OCI-LY7 (cell line): Measurements from ENCODE around the gene PPP2R1B. TPM values are rescaled to one million over a fixed set of nuclear protein-coding genes. Genes with fewer than 3 reads are reported as not detected.

Experiments used
- BruUV-seq: library from RNA; stranded (reverse); fragments of 400-500 nt; replicated peaks from 2 replicates; lab custom pipeline; 2021; lab: Mats Ljungman, UMichigan
- CTCF ChIA-PET: fragments of 300-600 bp; sonication (Branson Sonifier 250); formaldehyde crosslinking; loops from one replicate; lab custom pipeline; 2022; ENCODE audit warnings: antibody characterized with exemption; ENCODE audit not compliant: unreplicated experiment; lab: Charles Lee
- POLR2A ChIA-PET: fragments of 300-600 bp; sonication (Branson Sonifier 250); formaldehyde crosslinking; loops from one replicate; lab custom pipeline; 2022; ENCODE audit warnings: antibody characterized with exemption; lab: Charles Lee
- DNase-seq: peaks from one replicate; pipeline ENCODE4 v3.0.0-alpha.2; 2015; ENCODE audit warnings: low spot score
- H2AFZ ChIP-seq: fragments of 200-600 bp; sonication (generic), shearing (Covaris generic); 2 replicates; pipeline ENCODE4 v1.6.1; 2014; ENCODE audit warnings: mild to moderate bottlenecking, antibody characterized with exemption, low read length, moderate library complexity
- H3K27ac ChIP-seq: fragments of 200-600 bp; sonication (generic); 2 replicates; pipeline ENCODE4 v1.5.1; 2014; ENCODE audit warnings: mixed run types, low read depth, mild to moderate bottlenecking, moderate library complexity, low read length, inconsistent platforms; ENCODE audit not compliant: poor library complexity, severe bottlenecking
- H3K36me3 ChIP-seq: fragments of 200-600 bp; sonication (generic); 2 replicates; pipeline ENCODE4 v1.6.1; 2014; ENCODE audit warnings: mild to moderate bottlenecking, antibody characterized with exemption, low read length, moderate library complexity, mixed read lengths; ENCODE audit not compliant: insufficient read depth
- H3K4me1 ChIP-seq: fragments of 200-600 bp; sonication (generic); 2 replicates; pipeline ENCODE4 v1.5.1; 2014; ENCODE audit warnings: mild to moderate bottlenecking, low read length; ENCODE audit not compliant: insufficient read depth, poor library complexity, severe bottlenecking
- H3K4me2 ChIP-seq: fragments of 200-600 bp; sonication (generic); 2 replicates; pipeline ENCODE4 v1.6.1; 2014; ENCODE audit warnings: mild to moderate bottlenecking, low read length
- H3K4me3 ChIP-seq: fragments of 200-600 bp; sonication (generic); 2 replicates; pipeline ENCODE4 v1.5.1; 2014; ENCODE audit warnings: mild to moderate bottlenecking, low read depth, low read length; ENCODE audit not compliant: poor library complexity, severe bottlenecking
- H3K79me2 ChIP-seq: fragments of 200-600 bp; sonication (generic); 2 replicates; pipeline ENCODE4 v1.6.1; 2016; ENCODE audit warnings: low read depth, mild to moderate bottlenecking, low read length, moderate library complexity, mixed read lengths; ENCODE audit not compliant: insufficient read depth
- H3K9me2 ChIP-seq: fragments of 200-600 bp; sonication (generic); 2 replicates; pipeline ENCODE4 v1.6.1; 2016; ENCODE audit warnings: mild to moderate bottlenecking, low read length, mixed read lengths; ENCODE audit not compliant: insufficient read depth
- H3K9me3 ChIP-seq: fragments of 200-600 bp; sonication (generic); 2 replicates; pipeline ENCODE4 v1.6.1; 2014; ENCODE audit warnings: mild to moderate bottlenecking, mixed run types, low read length, mixed read lengths
- H4K20me1 ChIP-seq: fragments of 200-600 bp; sonication (generic); 2 replicates; pipeline ENCODE4 v1.6.1; 2014; ENCODE audit warnings: mild to moderate bottlenecking, antibody characterized with exemption, low read length, moderate library complexity, mixed read lengths; ENCODE audit not compliant: insufficient read depth
- CTCF ChIP-seq: fragments of 200-600 bp; sonication (generic); conservative IDR thresholded peaks from 2 replicates; pipeline ENCODE4 v1.5.1; 2014; ENCODE audit warnings: mild to moderate bottlenecking, antibody characterized with exemption, low read length, moderate library complexity, mixed read lengths
- EZH2phosphoT487 ChIP-seq: fragments of 200-600 bp; sonication (generic); IDR thresholded peaks from 2 replicates; pipeline ENCODE4 v1.6.1; 2018; ENCODE audit warnings: low read depth, borderline replicate concordance, mild to moderate bottlenecking, mixed run types, antibody characterized with exemption, low read length, moderate library complexity, mixed read lengths
- intact Hi-C: fragments of 100-400 bp; cut with micrococcal nuclease; formaldehyde crosslinking; loops from one replicate; pipeline ENCODE4 v1.10.0; 2022; ENCODE audit not compliant: unreplicated experiment
- total RNA-seq, 2 experiments: library from RNA; depleted of rRNA in 1 of 2; stranded (reverse); fragments of >200 nt in 1 of 2; shearing (Covaris generic) in 1 of 2; gene quantifications; 2 replicates each; pipeline ENCODE4 v1.2.3, GENCODE V29; 2014 to 2022

PPP2R1B gene
- total RNA-seq, 2 experiments from 2014 or later, result 50.6 to 84.2 TPM

- TF ChIP-seq EZH2phosphoT487 (no peak), CTCF (no peak)
- ChIA-PET CTCF (interaction anchor here (0.6 kb wide), 1 partner anchor 43 kb away, joined by 3 read pairs; no protein-coding TSS in a partner anchor), POLR2A (interaction anchor here (0.6 kb wide), 2 partner anchors 36 to 333 kb away, joined by 3 read pairs; no protein-coding TSS in a partner anchor)
- no peak overlapping the region for H3K4me2 ChIP-seq
- H3K36me3 ChIP-seq, result peaks cover 1% of the 10 kb centered on the region; the same call in 1 of the 2 replicates
- no peaks in the 10 kb centered on the region for H3K9me2 ChIP-seq
- no peaks in the 10 kb centered on the region for H3K79me2 ChIP-seq
- intact Hi-C loops, result no loop called here
- DNase-seq, result no peak
- no peak overlapping the region for H3K4me3 ChIP-seq
- H3K4me1 ChIP-seq, result no peaks in the 10 kb centered on the region
- no peak overlapping the region for H3K27ac ChIP-seq
- no peak overlapping the region for H2AFZ ChIP-seq
- no TSS peak for BruUV-seq
- no peaks in the 10 kb centered on the region for H4K20me1 ChIP-seq
- H3K9me3 ChIP-seq, result no peaks in the 10 kb centered on the region
Measured at GRCh38 chr11:111733016-111733415, 33.2 kb downstream of the PPP2R1B start.

- H3K36me3 ChIP-seq, result peaks cover 6% of the 10 kb centered on the region; the same call in 1 of the 2 replicates
- H2AFZ ChIP-seq, result no peak overlapping the region
- DNase-seq, result no peak
- intact Hi-C loops, result no loop called here
- H3K27ac ChIP-seq, result no peak overlapping the region
- no peak overlapping the region for H3K4me3 ChIP-seq
- TF ChIP-seq CTCF, result no peak
- TF ChIP-seq EZH2phosphoT487, result no peak
- ChIA-PET POLR2A (interaction anchor here (0.6 kb wide), 1 partner anchor 23 kb away, joined by 3 read pairs; no protein-coding TSS in a partner anchor), CTCF (no interaction called here)
- no peaks in the 10 kb centered on the region for H4K20me1 ChIP-seq
- H3K79me2 ChIP-seq, result no peaks in the 10 kb centered on the region
- no peaks in the 10 kb centered on the region for H3K4me1 ChIP-seq
- no TSS peak for BruUV-seq
- no peaks in the 10 kb centered on the region for H3K9me3 ChIP-seq
- no peak overlapping the region for H3K4me2 ChIP-seq
- H3K9me2 ChIP-seq, result no peaks in the 10 kb centered on the region
Measured at GRCh38 chr11:111731821-111732220, 34.4 kb downstream of the PPP2R1B start.

- Histone ChIP-seq H2AFZ (no peak overlapping the region), H3K9me3 (no peaks in the 10 kb centered on the region), H3K36me3 (peaks cover 13% of the 10 kb centered on the region), H3K79me2 (no peaks in the 10 kb centered on the region), H4K20me1 (no peaks in the 10 kb centered on the region), H3K9me2 (no peaks in the 10 kb centered on the region), H3K27ac (no peak overlapping the region), H3K4me2 (no peak overlapping the region), H3K4me3 (no peak overlapping the region), H3K4me1 (no peaks in the 10 kb centered on the region)
- no TSS peak for BruUV-seq
- intact Hi-C loops, result no loop called here
- ChIA-PET CTCF (no interaction called here), POLR2A (interaction anchor here (0.6 kb wide), 1 partner anchor 12 kb away, joined by 3 read pairs; no protein-coding TSS in a partner anchor)
- TF ChIP-seq EZH2phosphoT487, result no peak
- TF ChIP-seq CTCF, result no peak
- DNase-seq, result no peak
Measured at GRCh38 chr11:111730871-111731591, 35.2 kb downstream of the PPP2R1B start.
